GM23338 (cell line): ENCODE measurements around the gene BRD9. TPM values are rescaled to one million over a fixed set of nuclear protein-coding genes. Genes with fewer than 3 reads are reported as not detected.
A peak's percentile ranks its signal among the peaks of the same experiment; 100 is the strongest.

Experiments
- ATAC-seq: fragments of 200-7000 bp; cut with Tn5 transposase; 3 replicates; pipeline ENCODE4 v1.9.1; 2020
- DNase-seq: peaks from one replicate; pipeline ENCODE4 v3.0.0-alpha.2; 2015; ENCODE audit warnings: low spot score
- H2AFZ ChIP-seq: fragments of 200-600 bp; sonication (generic); 2 replicates; pipeline ENCODE4 v1.8.0; 2016; ENCODE audit warnings: antibody characterized with exemption, mild to moderate bottlenecking, moderate library complexity
- H3F3A ChIP-seq: fragments of 200-600 bp; sonication (generic); replicated peaks from 2 replicates; pipeline ENCODE4 v1.8.0; 2017; ENCODE audit warnings: antibody characterized with exemption, mixed run types, low read depth
- H3K27ac ChIP-seq: fragments of 200-600 bp; sonication (generic); 2 replicates; pipeline ENCODE4 v1.6.1; 2016; ENCODE audit warnings: low read depth
- H3K27me3 ChIP-seq: fragments of 200-600 bp; sonication (generic); 2 replicates; pipeline ENCODE4 v1.8.0; 2016; ENCODE audit warnings: mild to moderate bottlenecking, mixed run types, moderate library complexity; ENCODE audit not compliant: insufficient read depth
- H3K36me3 ChIP-seq: fragments of 200-600 bp; sonication (generic); 2 replicates; pipeline ENCODE4 v1.8.0; 2016; ENCODE audit warnings: mild to moderate bottlenecking; ENCODE audit not compliant: insufficient read depth
- H3K4me1 ChIP-seq: fragments of 200-600 bp; sonication (generic); 2 replicates; pipeline ENCODE4 v1.8.0; 2016; ENCODE audit warnings: mild to moderate bottlenecking, moderate library complexity; ENCODE audit not compliant: insufficient read depth
- H3K4me2 ChIP-seq: fragments of 200-600 bp; sonication (generic); 2 replicates; pipeline ENCODE4 v1.7.1; 2017; ENCODE audit warnings: mixed run types
- H3K4me3 ChIP-seq: fragments of 200-600 bp; sonication (generic); 2 replicates; pipeline ENCODE4 v1.6.1; 2016; ENCODE audit warnings: mixed run types
- H3K79me2 ChIP-seq: fragments of 200-600 bp; sonication (generic); replicated peaks from 2 replicates; pipeline ENCODE4 v1.8.0; 2017; ENCODE audit warnings: mild to moderate bottlenecking; ENCODE audit not compliant: insufficient read depth
- H3K9me2 ChIP-seq: fragments of 200-600 bp; sonication (generic); 2 replicates; pipeline ENCODE4 v1.8.0; 2017; ENCODE audit not compliant: insufficient read depth
- H4K20me1 ChIP-seq: fragments of 200-600 bp; sonication (generic); replicated peaks from 2 replicates; pipeline ENCODE4 v1.8.0; 2017; ENCODE audit warnings: mild to moderate bottlenecking; ENCODE audit not compliant: insufficient read depth
- H3K27ac Mint-ChIP-seq: 2 replicates; pipeline ENCODE4 v1.8.0; 2020; ENCODE audit warnings: inconsistent platforms, mild to moderate bottlenecking, moderate library complexity, mixed read lengths
- H3K27me3 Mint-ChIP-seq: 3 replicates; pipeline ENCODE4 v1.8.0; 2022; ENCODE audit warnings: low read depth, mild to moderate bottlenecking, moderate library complexity, mixed read lengths, inconsistent platforms; ENCODE audit not compliant: insufficient read depth, poor library complexity
- H3K36me3 Mint-ChIP-seq: 3 replicates; pipeline ENCODE4 v1.8.0; 2021; ENCODE audit warnings: low read depth, mild to moderate bottlenecking, inconsistent platforms, moderate library complexity, mixed read lengths
- H3K4me1 Mint-ChIP-seq: 3 replicates; pipeline ENCODE4 v1.8.0; 2020; ENCODE audit warnings: mild to moderate bottlenecking, inconsistent platforms, mixed read lengths
- H3K4me3 Mint-ChIP-seq: 3 replicates; pipeline ENCODE4 v1.8.0; 2021; ENCODE audit warnings: moderate library complexity, mild to moderate bottlenecking, inconsistent platforms, mixed read lengths
- H3K9me3 Mint-ChIP-seq: 3 replicates; pipeline ENCODE4 v1.8.0; 2020; ENCODE audit warnings: moderate library complexity, mild to moderate bottlenecking, inconsistent platforms, mixed read lengths
- CREB1 ChIP-seq: fragments of 250-450 bp; sonication (Bioruptor Pico); IDR thresholded peaks from 2 replicates; pipeline ENCODE4 v1.5.0; 2020; ENCODE audit warnings: low read depth, mild to moderate bottlenecking, moderate library complexity
- ETS1 ChIP-seq: IDR thresholded peaks from 2 replicates; pipeline ENCODE4 v1.6.1; 2016; ENCODE audit warnings: antibody characterized with exemption
- EZH2 ChIP-seq: fragments of 200-600 bp; sonication (generic); IDR thresholded peaks from one replicate; pipeline ENCODE4 v1.8.0; 2017; ENCODE audit warnings: antibody characterized with exemption, mild to moderate bottlenecking, low read depth; ENCODE audit not compliant: unreplicated experiment
- EZH2phosphoT487 ChIP-seq: fragments of 200-600 bp; sonication (generic); IDR thresholded peaks from one replicate; pipeline ENCODE4 v1.8.1; 2018; ENCODE audit warnings: antibody characterized with exemption; ENCODE audit not compliant: unreplicated experiment
- JUNB ChIP-seq: IDR thresholded peaks from one replicate; pipeline ENCODE4 v1.6.1; 2016; ENCODE audit warnings: antibody characterized with exemption; ENCODE audit not compliant: unreplicated experiment
- NANOG ChIP-seq: IDR thresholded peaks from 2 replicates; pipeline ENCODE4 v1.6.1; 2016; ENCODE audit warnings: antibody characterized with exemption, borderline replicate concordance
- POLR2AphosphoS5 ChIP-seq: IDR thresholded peaks from 2 replicates; pipeline ENCODE4 v1.6.1; 2016; ENCODE audit warnings: antibody characterized with exemption, low read depth
- STAT1 ChIP-seq: IDR thresholded peaks from one replicate; pipeline ENCODE4 v1.6.1; 2016; ENCODE audit warnings: antibody characterized with exemption; ENCODE audit not compliant: unreplicated experiment
- ZNF114 ChIP-seq: fragments of 250-450 bp; sonication (Bioruptor Pico); IDR thresholded peaks from 2 replicates; pipeline ENCODE4 v1.5.0; 2020; ENCODE audit warnings: mild to moderate bottlenecking, moderate library complexity
- ZNF331 ChIP-seq: fragments of 250-450 bp; sonication (Bioruptor Pico); IDR thresholded peaks from 2 replicates; pipeline ENCODE4 v1.5.0; 2020; ENCODE audit warnings: low read depth, mild to moderate bottlenecking, moderate library complexity
- polyA plus RNA-seq: library from polyadenylated mRNA; unstranded; fragments of >200 nt; fragmentation: Nextera tagmentation; extraction: Ambion mirVana; gene quantifications from 2 replicates; pipeline ENCODE4 v1.2.1, GENCODE V29; 2016
- total RNA-seq: library from RNA; depleted of rRNA; stranded (reverse); fragments of >200 nt; shearing (Covaris generic); gene quantifications from 2 replicates; pipeline ENCODE4 v1.2.3, GENCODE V29; 2014
- TF ChIP-seq, protein P1 (sequence below), 2 experiments: fragments of 200-600 bp in 1 of 2; sonication (generic) in 1 of 2; conservative IDR thresholded peaks; 2 replicates each; pipeline versions ENCODE4 v1.5.1 to v1.6.1; 2016 to 2017; ENCODE audit warnings: antibody characterized with exemption in 2 of 2, low read depth in 2 of 2, mild to moderate bottlenecking in 2 of 2, moderate library complexity in 1 of 2
- TF ChIP-seq, protein P2 (sequence below): IDR thresholded peaks from one replicate; pipeline ENCODE4 v1.6.1; 2018; ENCODE audit warnings: antibody characterized with exemption; ENCODE audit not compliant: unreplicated experiment

BRD9 gene
- total and polyA plus RNA-seq, 2 experiments from 2014 or later = 32.9 to 54.7 TPM

- TF ChIP-seq, protein P1, sequence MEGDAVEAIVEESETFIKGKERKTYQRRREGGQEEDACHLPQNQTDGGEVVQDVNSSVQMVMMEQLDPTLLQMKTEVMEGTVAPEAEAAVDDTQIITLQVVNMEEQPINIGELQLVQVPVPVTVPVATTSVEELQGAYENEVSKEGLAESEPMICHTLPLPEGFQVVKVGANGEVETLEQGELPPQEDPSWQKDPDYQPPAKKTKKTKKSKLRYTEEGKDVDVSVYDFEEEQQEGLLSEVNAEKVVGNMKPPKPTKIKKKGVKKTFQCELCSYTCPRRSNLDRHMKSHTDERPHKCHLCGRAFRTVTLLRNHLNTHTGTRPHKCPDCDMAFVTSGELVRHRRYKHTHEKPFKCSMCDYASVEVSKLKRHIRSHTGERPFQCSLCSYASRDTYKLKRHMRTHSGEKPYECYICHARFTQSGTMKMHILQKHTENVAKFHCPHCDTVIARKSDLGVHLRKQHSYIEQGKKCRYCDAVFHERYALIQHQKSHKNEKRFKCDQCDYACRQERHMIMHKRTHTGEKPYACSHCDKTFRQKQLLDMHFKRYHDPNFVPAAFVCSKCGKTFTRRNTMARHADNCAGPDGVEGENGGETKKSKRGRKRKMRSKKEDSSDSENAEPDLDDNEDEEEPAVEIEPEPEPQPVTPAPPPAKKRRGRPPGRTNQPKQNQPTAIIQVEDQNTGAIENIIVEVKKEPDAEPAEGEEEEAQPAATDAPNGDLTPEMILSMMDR (conservative IDR thresholded peaks at IDR 0.05; ENCODE audit: low read depth in 2 of 2) = no peak
- TF ChIP-seq ETS1 (no peak), EZH2phosphoT487 (no peak), ZNF331 (CRISPR knock-in tag) (no peak), JUNB (no peak), ZNF114 (CRISPR knock-in tag) (no peak), EZH2 (no peak), POLR2AphosphoS5 (no peak), STAT1 (no peak), CREB1 (CRISPR knock-in tag) (no peak)
- TF ChIP-seq, protein P2, sequence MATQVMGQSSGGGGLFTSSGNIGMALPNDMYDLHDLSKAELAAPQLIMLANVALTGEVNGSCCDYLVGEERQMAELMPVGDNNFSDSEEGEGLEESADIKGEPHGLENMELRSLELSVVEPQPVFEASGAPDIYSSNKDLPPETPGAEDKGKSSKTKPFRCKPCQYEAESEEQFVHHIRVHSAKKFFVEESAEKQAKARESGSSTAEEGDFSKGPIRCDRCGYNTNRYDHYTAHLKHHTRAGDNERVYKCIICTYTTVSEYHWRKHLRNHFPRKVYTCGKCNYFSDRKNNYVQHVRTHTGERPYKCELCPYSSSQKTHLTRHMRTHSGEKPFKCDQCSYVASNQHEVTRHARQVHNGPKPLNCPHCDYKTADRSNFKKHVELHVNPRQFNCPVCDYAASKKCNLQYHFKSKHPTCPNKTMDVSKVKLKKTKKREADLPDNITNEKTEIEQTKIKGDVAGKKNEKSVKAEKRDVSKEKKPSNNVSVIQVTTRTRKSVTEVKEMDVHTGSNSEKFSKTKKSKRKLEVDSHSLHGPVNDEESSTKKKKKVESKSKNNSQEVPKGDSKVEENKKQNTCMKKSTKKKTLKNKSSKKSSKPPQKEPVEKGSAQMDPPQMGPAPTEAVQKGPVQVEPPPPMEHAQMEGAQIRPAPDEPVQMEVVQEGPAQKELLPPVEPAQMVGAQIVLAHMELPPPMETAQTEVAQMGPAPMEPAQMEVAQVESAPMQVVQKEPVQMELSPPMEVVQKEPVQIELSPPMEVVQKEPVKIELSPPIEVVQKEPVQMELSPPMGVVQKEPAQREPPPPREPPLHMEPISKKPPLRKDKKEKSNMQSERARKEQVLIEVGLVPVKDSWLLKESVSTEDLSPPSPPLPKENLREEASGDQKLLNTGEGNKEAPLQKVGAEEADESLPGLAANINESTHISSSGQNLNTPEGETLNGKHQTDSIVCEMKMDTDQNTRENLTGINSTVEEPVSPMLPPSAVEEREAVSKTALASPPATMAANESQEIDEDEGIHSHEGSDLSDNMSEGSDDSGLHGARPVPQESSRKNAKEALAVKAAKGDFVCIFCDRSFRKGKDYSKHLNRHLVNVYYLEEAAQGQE = no peak
Observed at GRCh38 chr5:852431-853401, 39.9 kb downstream of the BRD9 start (continued).

DNA sequence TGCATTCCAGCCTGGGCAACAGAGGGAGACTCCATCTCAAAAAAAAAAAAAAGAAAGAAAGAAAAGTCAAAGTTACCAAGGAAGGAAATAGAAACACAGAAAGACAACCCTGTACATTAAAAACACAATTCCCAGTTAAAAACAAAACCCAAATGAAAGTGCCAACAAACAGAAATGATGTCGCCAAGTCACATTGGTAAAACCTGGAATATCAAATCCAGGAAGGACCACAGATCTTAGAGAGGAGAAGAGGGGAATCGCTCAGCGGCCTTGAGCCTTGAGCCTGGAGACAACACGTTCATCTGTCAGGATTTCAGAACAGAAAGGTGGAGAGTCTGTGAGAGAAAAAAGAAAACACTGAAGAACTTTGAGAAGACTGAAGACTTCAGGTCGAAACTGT, 40.6 kb downstream of the BRD9 start:
- Mint-ChIP-seq H3K4me1 (no peaks in the 10 kb centered on the region; the same call in 2 of the 3 replicates), H3K27ac (no peak overlapping the region), H3K4me3 (no peak overlapping the region), H3K27me3 (peaks cover 3% of the 10 kb centered on the region), H3K9me3 (no peaks in the 10 kb centered on the region; the same call in 2 of the 3 replicates), H3K36me3 (no peaks in the 10 kb centered on the region; the same call in 2 of the 3 replicates)
- DNase-seq (no peak), ATAC-seq (no peak)
- Histone ChIP-seq H4K20me1 (no peaks in the 10 kb centered on the region), H3K36me3 (no peaks in the 10 kb centered on the region), H3K4me1 (no peaks in the 10 kb centered on the region), H3K4me2 (no peak overlapping the region), H3K4me3 (no peak overlapping the region), H2AFZ (no peak overlapping the region), H3K79me2 (no peaks in the 10 kb centered on the region), H3K9me2 (no peaks in the 10 kb centered on the region), H3F3A (no peaks in the 10 kb centered on the region), H3K27ac (peak overlapping the region; percentile 30; the same call in 1 of the 2 replicates), H3K27me3 (no peaks in the 10 kb centered on the region)
- no peak for TF ChIP-seq JUNB
- no peak for TF ChIP-seq NANOG
